ENCODE data around the gene OTUB2.

Gene OTUB2

GRCh38 chr14:93997916-93998870 is 27.9 kb upstream of the OTUB2 start:
- DNase-seq = no peak

- DNase-seq = no peak
Measured at GRCh38 chr14:93998871-93999403, 27.2 kb upstream of the OTUB2 start.

- DNase-seq = no peak
Measured at GRCh38 chr14:93999573-93999972, 26.6 kb upstream of the OTUB2 start.

GRCh38 chr14:94000267-94000666 is 25.9 kb upstream of the OTUB2 start:
- DNase-seq = no peak

GRCh38 chr14:94001016-94001415 is 25.1 kb upstream of the OTUB2 start:
- DNase-seq = no peak

GRCh38 chr14:94001501-94002396 is 24.4 kb upstream of the OTUB2 start:
- DNase-seq = peak; percentile 66

GRCh38 chr14:94003397-94003796 is 22.7 kb upstream of the OTUB2 start:
- no peak for DNase-seq

- DNase-seq = no peak
Measured at GRCh38 chr14:94004015-94004414, 22.1 kb upstream of the OTUB2 start.

GRCh38 chr14:94005324-94006073 is 20.6 kb upstream of the OTUB2 start:
- peak; percentile 26 for DNase-seq

GRCh38 chr14:94008234-94008633 is 17.9 kb upstream of the OTUB2 start:
- DNase-seq = no peak

- no peak for DNase-seq
Measured at GRCh38 chr14:94009767-94010166, 16.4 kb upstream of the OTUB2 start.

GRCh38 chr14:94010625-94011024 is 15.5 kb upstream of the OTUB2 start:
- no peak for DNase-seq

GRCh38 chr14:94011795-94012194 is 14.3 kb upstream of the OTUB2 start:
- DNase-seq = no peak

- no peak for DNase-seq
Measured at GRCh38 chr14:94014382-94014781, 11.8 kb upstream of the OTUB2 start.

- no peak for DNase-seq
Measured at GRCh38 chr14:94015223-94015622, 10.9 kb upstream of the OTUB2 start.

GRCh38 chr14:94016446-94016976 is 9.6 kb upstream of the OTUB2 start:
- no peak for DNase-seq

- DNase-seq = no peak
Measured at GRCh38 chr14:94018308-94018707, 7.8 kb upstream of the OTUB2 start.

- no peak for DNase-seq
Measured at GRCh38 chr14:94019329-94019728, 6.8 kb upstream of the OTUB2 start.

- DNase-seq = no peak
Measured at GRCh38 chr14:94020267-94020666, 5.9 kb upstream of the OTUB2 start.

GRCh38 chr14:94021001-94021400 is 5.1 kb upstream of the OTUB2 start:
- DNase-seq = no peak

- peak; percentile 28 for DNase-seq
Measured at GRCh38 chr14:94021416-94022157, 4.6 kb upstream of the OTUB2 start.
